Thoracic aorta (tissue), 2 donors: ENCODE results near the gene THRSP. TPM values are rescaled to one million over a fixed set of nuclear protein-coding genes. Genes with fewer than 3 reads are reported as not detected.

ENCODE experiments used
- ATAC-seq: fragments of 150-250 bp; one replicate; pipeline ENCODE4 v1.8.0; 2017; ENCODE audit warnings: low read depth; ENCODE audit not compliant: insufficient number of reproducible peaks, low FRiP score
- DNase-seq: peaks from one replicate; pipeline ENCODE4 v3.0.0-alpha.2; 2020; ENCODE audit warnings: low spot score
- H3K27ac ChIP-seq, 2 donors: fragments of 200-600 bp; sonication (generic); 1 replicate in 1 of 2; 2 replicates in 1 of 2; pipeline ENCODE4 v1.5.1; 2016; ENCODE audit warnings: mild to moderate bottlenecking in 2 of 2, moderate library complexity in 2 of 2
- H3K27me3 ChIP-seq: fragments of 200-600 bp; sonication (generic); replicated peaks from 2 replicates; pipeline ENCODE4 v1.6.0; 2016; ENCODE audit warnings: mild to moderate bottlenecking; ENCODE audit not compliant: insufficient read depth
- H3K36me3 ChIP-seq: fragments of 200-600 bp; sonication (generic); one replicate; pipeline ENCODE4 v1.5.1; 2016
- H3K4me1 ChIP-seq, 2 donors: fragments of 200-600 bp; sonication (generic); 1 replicate in 1 of 2; 2 replicates in 1 of 2; pipeline versions ENCODE4 v1.5.1 to v1.6.0; 2016; ENCODE audit warnings: low read depth in 2 of 2, mild to moderate bottlenecking in 1 of 2; ENCODE audit not compliant: control insufficient read depth in 1 of 2
- H3K4me3 ChIP-seq: fragments of 200-600 bp; sonication (generic); 2 replicates; pipeline ENCODE4 v1.5.1; 2016; ENCODE audit warnings: mild to moderate bottlenecking
- H3K9me3 ChIP-seq: fragments of 200-600 bp; sonication (generic); 2 replicates; pipeline ENCODE4 v1.5.1; 2016
- total RNA-seq, 2 donors: library from RNA; depleted of rRNA; stranded (reverse); fragments of >200 nt; gene quantifications; one replicate each; pipeline versions ENCODE4 v1.1.0 to v1.2.3, GENCODE V29; 2016
- TF ChIP-seq, protein P1 (sequence below): fragments of 200-600 bp; sonication (generic); IDR thresholded peaks from one replicate; pipeline ENCODE4 v1.5.1; 2019; ENCODE audit warnings: antibody characterized with exemption

The THRSP gene
- total RNA-seq, 2 donors from 2014 or later = 0.56 TPM; not detected in 1

DNA sequence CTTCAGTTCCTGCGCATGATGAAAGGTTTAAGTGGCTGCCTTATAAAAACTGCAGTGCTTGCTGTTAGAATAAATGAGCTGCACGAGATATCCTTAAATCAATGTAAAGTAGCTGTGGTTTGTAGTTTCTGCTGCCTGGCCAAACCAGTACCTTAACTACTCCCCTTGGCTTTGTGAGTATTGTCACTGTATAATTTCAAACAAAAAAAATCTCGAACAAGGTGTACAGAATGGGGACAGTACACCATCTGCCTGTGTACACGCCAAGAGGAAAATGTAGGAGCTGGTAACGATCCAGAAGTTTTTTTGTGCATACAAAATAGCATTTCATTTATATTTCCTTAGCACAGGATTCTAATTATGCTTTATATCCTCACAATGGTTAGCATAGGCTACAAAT lies 36.6 kb downstream of the THRSP start:
- TF ChIP-seq, protein P1, sequence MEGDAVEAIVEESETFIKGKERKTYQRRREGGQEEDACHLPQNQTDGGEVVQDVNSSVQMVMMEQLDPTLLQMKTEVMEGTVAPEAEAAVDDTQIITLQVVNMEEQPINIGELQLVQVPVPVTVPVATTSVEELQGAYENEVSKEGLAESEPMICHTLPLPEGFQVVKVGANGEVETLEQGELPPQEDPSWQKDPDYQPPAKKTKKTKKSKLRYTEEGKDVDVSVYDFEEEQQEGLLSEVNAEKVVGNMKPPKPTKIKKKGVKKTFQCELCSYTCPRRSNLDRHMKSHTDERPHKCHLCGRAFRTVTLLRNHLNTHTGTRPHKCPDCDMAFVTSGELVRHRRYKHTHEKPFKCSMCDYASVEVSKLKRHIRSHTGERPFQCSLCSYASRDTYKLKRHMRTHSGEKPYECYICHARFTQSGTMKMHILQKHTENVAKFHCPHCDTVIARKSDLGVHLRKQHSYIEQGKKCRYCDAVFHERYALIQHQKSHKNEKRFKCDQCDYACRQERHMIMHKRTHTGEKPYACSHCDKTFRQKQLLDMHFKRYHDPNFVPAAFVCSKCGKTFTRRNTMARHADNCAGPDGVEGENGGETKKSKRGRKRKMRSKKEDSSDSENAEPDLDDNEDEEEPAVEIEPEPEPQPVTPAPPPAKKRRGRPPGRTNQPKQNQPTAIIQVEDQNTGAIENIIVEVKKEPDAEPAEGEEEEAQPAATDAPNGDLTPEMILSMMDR = no peak
- no peaks in the 10 kb centered on the region for H3K9me3 ChIP-seq
- peaks cover 0 to 6% of the 10 kb centered on the region in 2 donors for H3K4me1 ChIP-seq
- peaks cover 5% of the 10 kb centered on the region for H3K36me3 ChIP-seq
- H3K4me3 ChIP-seq = no peak overlapping the region
- no peak overlapping the region for H3K27ac ChIP-seq
- no peak for DNase-seq
- no peaks in the 10 kb centered on the region for H3K27me3 ChIP-seq
- ATAC-seq = no peak

DNA sequence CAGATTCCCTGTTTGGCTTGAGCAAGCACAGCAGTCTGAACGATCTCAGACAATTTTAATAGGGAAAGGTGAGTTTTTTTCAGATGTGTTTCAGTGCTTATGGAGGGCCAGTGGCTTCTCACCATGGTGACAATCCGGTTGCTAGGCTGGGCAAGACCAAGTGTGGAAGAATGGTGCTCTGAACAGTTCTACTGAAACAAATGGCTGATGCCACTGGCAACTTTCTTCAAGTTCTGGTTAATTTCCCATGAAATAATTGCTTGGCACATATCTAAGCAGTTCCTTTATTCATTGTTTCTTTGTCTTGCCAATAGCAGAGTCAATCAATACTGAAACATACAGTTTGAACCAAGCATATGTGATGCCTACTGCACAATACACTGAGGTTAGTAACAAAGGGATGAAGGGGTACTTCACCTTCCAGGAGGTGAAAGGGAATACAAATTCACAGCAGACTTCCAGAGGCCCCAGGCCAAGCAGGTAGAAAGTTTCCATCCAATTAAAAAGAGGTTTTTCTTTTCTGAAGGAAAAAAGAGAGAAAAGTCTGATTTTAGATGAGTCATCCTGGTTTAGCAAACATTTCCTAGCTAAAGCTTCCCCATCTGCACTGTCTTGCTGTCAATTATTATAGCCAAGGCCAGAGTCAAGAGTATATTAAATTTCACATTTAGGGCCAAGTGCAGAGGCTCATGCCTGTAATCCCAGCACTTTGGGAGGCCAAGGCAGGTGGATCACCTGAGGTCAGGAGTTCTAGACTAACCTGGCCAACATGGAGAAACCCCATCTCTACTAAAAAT lies 37.2 kb downstream of the THRSP start:
- Histone ChIP-seq H3K36me3 (peaks cover 5% of the 10 kb centered on the region), H3K27me3 (no peaks in the 10 kb centered on the region), H3K27ac (no peak overlapping the region), H3K4me1 (peaks cover 0 to 6% of the 10 kb centered on the region in 2 donors), H3K9me3 (no peaks in the 10 kb centered on the region), H3K4me3 (no peak overlapping the region)
- ATAC-seq (no peak), DNase-seq (no peak)
- TF ChIP-seq, protein P1 = no peak

DNA sequence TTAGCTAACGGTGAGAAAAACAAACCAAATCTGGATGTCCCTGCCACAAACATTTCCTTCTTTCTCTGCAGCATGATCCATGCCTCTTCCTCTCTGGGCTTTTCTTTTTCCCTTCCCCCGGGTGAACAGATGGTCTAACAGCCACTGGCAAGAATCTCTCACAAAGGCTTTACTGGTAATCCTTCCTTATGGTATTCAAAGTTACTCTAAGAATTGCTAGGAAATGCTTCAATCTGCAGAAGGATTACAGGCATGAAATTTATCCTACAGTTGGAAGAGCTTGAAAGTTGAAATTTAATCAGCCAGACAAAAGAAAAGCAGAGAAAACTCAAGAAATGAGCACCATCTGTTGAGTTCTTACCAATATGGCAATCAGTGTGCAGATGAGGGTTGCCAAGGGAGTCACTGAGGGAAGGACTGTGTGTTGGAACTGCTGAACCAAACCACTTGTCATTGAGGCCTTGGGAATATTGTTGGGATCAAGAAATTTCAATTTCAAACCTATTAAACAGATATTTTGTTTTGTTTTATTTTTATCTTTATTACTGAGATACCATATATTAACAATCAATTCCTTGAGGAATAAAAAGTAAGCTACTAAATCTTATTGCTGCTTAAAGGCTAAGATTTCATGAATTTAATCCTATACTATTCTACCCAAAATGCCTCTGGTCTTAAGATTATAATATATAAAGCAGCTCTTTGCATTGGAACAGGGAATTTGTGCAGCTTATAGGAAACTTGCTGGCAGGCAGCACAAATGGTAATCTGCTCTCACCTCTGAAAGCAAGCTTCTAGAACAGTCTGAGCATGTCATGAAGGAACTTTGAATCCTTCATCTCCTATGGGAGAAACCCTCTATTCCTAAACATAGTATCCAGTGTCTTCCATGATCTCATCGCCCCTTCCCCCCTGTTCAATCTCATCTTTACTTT lies 45.7 kb downstream of the THRSP start:
- no peaks in the 10 kb centered on the region for H3K9me3 ChIP-seq
- TF ChIP-seq, protein P1 = no peak
- no peak overlapping the region for H3K4me3 ChIP-seq
- no peaks in the 10 kb centered on the region for H3K27me3 ChIP-seq
- ATAC-seq (no peak), DNase-seq (no peak)
- peaks cover 0 to 4% of the 10 kb centered on the region in 2 donors for H3K4me1 ChIP-seq
- H3K36me3 ChIP-seq = no peaks in the 10 kb centered on the region
- no peak overlapping the region for H3K27ac ChIP-seq

DNA sequence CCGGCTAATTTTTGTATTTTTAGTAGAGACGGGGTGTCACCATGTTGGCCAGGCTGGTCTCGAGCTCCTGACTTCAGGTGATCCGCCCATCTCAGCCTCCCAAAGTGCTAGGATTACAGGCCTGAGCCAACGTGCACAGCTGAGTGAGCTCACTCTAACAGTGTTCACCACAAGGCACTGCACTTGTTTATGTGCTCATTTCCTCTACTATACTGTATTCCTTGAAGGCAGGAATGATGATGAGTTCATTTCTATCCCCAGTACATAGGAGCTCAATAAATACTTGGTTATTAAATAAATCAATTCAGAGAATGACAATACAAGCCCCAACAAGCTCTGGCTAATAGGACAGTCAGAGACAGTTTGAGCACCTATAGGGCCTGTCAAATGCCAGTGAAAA lies 46.7 kb downstream of the THRSP start:
- Histone ChIP-seq H3K4me1 (no peaks in the 10 kb centered on the region), H3K36me3 (no peaks in the 10 kb centered on the region), H3K27ac (no peak overlapping the region), H3K27me3 (no peaks in the 10 kb centered on the region), H3K4me3 (no peak overlapping the region), H3K9me3 (no peaks in the 10 kb centered on the region)
- DNase-seq = no peak
- TF ChIP-seq, protein P1 = no peak
- no peak for ATAC-seq

DNA sequence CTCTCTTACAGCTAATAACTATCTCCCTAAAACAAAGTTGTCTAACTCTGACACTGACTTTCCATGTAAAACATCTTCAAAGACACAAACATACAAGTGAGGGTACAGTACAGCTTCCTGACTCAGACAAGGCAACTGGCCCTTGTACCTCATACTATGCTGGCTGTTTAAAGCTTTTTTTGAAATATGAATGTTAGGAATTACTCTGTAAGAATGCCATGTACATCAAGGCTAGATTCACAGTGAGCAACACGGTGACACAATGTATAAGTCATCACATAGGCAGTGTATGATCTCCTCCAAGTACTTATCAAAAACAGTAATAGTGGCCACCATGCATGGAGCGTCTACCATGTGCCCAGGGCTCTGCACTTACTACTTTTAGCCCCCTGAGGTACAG lies 47.2 kb downstream of the THRSP start:
- no peak for DNase-seq
- no peak for ATAC-seq
- H3K4me3 ChIP-seq = no peak overlapping the region
- no peaks in the 10 kb centered on the region for H3K4me1 ChIP-seq
- no peaks in the 10 kb centered on the region for H3K36me3 ChIP-seq
- H3K9me3 ChIP-seq = no peaks in the 10 kb centered on the region
- TF ChIP-seq, protein P1 = no peak
- no peak overlapping the region for H3K27ac ChIP-seq
- H3K27me3 ChIP-seq = no peaks in the 10 kb centered on the region
